NOMO-1 (cell line): ENCODE data around the gene VSIR.

Experiments used
- DNase-seq, 2 experiments: peaks; one replicate each; lab custom pipeline; 2025; ENCODE audit not compliant: unreplicated experiment in 2 of 2; lab: John Stamatoyannopoulos, UW

Gene VSIR

GRCh38 chr10:71750124-71750841 is 23.0 kb downstream of the VSIR start:
- DNase-seq = peak; percentile 80 to 93

GRCh38 chr10:71749396-71749795 is 23.9 kb downstream of the VSIR start:
- no peak for DNase-seq

- DNase-seq = peak; percentile 98 to 99
These were observed 24.6 kb downstream of the VSIR start for GRCh38 chr10:71748671-71749191.

DNA sequence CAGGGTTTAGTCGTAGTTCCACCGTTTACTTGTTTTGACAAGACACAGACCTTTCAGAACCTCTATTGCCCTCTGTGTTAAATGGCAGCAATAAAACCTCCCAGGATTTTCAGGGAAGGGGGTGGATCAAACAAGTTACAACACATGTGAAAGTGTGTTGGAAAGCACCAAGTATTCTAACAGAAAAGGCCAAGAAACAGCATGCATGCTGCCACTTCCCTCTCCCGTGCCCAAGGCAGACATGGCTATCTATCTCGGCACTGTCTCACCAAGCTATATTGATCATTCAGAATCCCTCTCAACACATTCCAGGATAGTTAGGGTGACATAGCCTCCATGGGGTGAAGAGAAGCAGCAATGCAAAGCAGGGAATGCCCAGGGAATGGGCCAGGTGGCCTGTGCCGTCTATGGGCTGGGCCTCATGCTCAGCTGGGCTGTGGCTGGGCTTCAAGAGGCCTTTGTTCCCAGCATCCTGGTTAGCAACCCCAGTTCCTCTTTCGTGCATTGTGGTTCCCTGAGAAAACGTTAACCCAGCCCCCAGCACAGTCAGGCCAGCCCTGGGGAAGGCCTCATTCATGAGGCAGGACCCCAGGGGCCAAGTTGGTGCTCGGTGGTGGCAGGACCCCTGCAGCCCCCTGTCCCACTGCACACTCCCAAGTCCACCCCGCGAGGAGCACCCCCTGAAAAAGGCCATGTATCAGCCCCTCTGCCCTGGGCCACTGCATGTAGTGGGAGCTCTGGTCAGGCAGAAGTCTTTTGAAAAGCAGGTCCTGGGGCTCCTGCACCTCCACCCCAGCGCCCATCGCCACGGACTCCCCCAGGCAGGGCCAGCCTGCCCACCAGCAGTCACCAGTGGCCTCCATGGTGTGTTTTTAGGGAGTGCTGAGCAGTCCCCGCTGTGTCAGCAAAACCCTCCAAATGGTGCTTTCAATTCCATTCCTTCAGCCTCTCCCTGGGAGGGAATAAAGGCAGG is 25.5 kb downstream of the VSIR start:
- peak; percentile 82 to 87 for DNase-seq

GRCh38 chr10:71747039-71747531 is 26.2 kb downstream of the VSIR start:
- no peak for DNase-seq

- peak; percentile 72 to 86 for DNase-seq
These were observed 26.8 kb downstream of the VSIR start for GRCh38 chr10:71746344-71747037.

GRCh38 chr10:71745664-71746250 is 27.6 kb downstream of the VSIR start:
- DNase-seq = peak in 1 of 2 experiments; percentile 12

- DNase-seq = no peak
These were observed 28.2 kb downstream of the VSIR start for GRCh38 chr10:71744897-71745663.

GRCh38 chr10:71743866-71744265 is 29.5 kb downstream of the VSIR start:
- DNase-seq = no peak

- DNase-seq = peak in 1 of 2 experiments; percentile 38
These were observed 30.1 kb downstream of the VSIR start for GRCh38 chr10:71743089-71743838.

- peak in 1 of 2 experiments; percentile 38 for DNase-seq
These were observed 30.8 kb downstream of the VSIR start for GRCh38 chr10:71742301-71743088.

DNA sequence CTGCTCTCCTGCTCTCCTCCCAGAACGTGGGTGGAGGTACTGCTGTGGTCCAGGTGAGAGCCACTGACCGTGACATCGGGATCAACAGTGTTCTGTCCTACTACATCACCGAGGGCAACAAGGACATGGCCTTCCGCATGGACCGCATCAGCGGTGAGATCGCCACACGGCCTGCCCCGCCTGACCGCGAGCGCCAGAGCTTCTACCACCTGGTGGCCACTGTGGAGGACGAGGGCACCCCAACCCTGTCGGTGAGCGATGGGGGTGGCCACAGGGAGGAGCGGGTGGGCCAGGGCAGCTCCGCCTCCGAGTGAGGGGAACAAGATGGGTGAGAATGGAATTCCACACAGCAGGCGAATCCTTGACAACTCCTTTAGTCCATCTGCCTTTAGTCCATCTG is 31.6 kb downstream of the VSIR start:
- no peak for DNase-seq

DNA sequence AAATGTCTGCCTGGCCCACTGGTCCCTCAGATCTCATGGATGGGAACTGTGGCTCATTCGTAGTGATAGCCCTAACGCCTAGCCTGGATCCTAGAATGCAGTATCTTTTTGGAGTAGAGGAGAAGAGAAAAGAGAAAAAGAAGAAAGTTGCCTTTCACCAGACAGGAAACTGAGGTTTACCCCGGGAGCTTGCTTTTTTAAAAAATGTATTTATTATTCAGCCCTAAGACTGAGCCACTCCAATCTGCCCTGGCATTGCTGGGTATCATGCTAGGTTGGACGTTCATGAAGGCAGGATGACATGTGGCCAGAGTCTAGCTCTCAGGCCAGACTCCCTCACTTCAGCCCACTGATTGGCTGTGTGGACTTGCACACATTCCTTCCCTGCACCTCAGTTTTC is 32.3 kb downstream of the VSIR start:
- no peak for DNase-seq

- DNase-seq = no peak
These were observed 33.2 kb downstream of the VSIR start for GRCh38 chr10:71740069-71740653.

- no peak for DNase-seq
These were observed 33.9 kb downstream of the VSIR start for GRCh38 chr10:71739358-71739900.

DNA sequence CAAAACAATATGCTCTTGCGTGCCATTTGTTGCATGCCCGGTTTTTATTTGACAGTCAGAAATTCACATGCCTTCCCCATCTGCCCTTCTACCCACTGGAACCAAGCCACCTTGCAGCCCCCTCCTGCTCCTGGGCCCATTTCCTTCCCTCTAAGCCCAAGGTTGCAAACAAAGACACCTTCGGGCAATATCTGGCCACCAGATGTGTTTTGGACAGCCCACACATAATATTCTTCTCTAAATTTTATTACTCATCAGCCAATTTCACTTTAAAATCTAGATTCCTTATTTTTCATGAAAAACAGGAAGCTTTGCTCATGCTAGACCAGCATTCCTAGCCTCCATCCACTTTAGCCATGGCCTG is 35.5 kb downstream of the VSIR start:
- no peak for DNase-seq

GRCh38 chr10:71737001-71737833 is 36.1 kb downstream of the VSIR start:
- DNase-seq = no peak
